NB4 (cell line): ENCODE data around the gene PMAIP1.

Source experiments
- DNase-seq: peaks from one replicate; pipeline ENCODE4 v3.0.0; 2010; ENCODE audit warnings: low read depth
- H3K4me3 ChIP-seq: one replicate; pipeline ENCODE4 v1.5.1; 2011; ENCODE audit warnings: mild to moderate bottlenecking, low read depth, low read length, moderate library complexity
- MYC ChIP-seq: IDR thresholded peaks from 2 replicates; pipeline ENCODE4 v1.6.1; 2011; ENCODE audit warnings: low read depth, low read length
- POLR2A ChIP-seq: IDR thresholded peaks from 2 replicates; pipeline ENCODE4 v1.6.1; 2011; ENCODE audit warnings: mild to moderate bottlenecking; ENCODE audit not compliant: insufficient read length; ENCODE audit errors: extremely low read depth
- TF ChIP-seq, protein P1 (sequence below): IDR thresholded peaks from one replicate; pipeline ENCODE4 v1.5.1; 2012; ENCODE audit warnings: low read depth, low read length
- TF ChIP-seq, protein P2 (sequence below): IDR thresholded peaks from 2 replicates; pipeline ENCODE4 v1.6.1; 2011; ENCODE audit warnings: low read depth, low read length

The PMAIP1 gene

DNA sequence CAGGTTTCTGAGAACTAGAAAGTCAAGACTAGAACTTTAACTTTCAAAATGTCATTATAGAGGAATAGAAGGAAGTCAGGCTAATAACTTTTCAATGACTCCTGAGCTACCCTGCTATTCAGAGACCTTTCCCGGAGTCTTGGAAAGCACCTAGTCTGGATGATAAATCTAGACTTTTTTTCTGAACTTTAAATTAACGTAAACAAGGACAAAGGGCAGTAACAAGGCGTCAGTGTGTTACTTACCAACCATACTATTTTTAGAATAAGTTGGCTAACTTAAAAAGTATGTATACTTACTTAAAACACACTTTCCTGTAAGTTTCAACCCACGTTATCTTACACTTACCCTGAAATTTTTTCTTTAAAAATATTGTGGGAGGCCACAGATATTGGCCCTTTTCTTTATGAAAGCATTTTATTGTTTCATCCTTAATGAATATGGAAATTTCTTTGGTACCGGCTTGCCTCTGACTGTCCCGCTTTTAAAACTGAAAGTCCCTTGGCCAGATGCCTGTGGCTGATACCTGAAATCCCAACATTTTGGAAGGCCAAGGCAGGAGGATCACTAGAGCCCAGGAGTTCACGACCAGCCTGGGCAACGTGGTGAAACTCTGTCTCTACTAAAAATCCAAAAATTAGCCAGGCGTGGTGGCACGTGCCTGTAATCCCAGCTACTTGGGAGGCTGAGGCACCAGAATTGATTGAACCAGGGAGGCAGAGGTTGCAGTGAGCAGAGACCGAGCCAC lies 9.7 kb downstream of the PMAIP1 start:
- no peak for DNase-seq
- TF ChIP-seq, protein P1, sequence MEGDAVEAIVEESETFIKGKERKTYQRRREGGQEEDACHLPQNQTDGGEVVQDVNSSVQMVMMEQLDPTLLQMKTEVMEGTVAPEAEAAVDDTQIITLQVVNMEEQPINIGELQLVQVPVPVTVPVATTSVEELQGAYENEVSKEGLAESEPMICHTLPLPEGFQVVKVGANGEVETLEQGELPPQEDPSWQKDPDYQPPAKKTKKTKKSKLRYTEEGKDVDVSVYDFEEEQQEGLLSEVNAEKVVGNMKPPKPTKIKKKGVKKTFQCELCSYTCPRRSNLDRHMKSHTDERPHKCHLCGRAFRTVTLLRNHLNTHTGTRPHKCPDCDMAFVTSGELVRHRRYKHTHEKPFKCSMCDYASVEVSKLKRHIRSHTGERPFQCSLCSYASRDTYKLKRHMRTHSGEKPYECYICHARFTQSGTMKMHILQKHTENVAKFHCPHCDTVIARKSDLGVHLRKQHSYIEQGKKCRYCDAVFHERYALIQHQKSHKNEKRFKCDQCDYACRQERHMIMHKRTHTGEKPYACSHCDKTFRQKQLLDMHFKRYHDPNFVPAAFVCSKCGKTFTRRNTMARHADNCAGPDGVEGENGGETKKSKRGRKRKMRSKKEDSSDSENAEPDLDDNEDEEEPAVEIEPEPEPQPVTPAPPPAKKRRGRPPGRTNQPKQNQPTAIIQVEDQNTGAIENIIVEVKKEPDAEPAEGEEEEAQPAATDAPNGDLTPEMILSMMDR: no peak
- no peak for TF ChIP-seq POLR2A
- no peak for TF ChIP-seq MYC
- TF ChIP-seq, protein P2, sequence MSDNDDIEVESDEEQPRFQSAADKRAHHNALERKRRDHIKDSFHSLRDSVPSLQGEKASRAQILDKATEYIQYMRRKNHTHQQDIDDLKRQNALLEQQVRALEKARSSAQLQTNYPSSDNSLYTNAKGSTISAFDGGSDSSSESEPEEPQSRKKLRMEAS: no peak
- H3K4me3 ChIP-seq: no peak overlapping the region

DNA sequence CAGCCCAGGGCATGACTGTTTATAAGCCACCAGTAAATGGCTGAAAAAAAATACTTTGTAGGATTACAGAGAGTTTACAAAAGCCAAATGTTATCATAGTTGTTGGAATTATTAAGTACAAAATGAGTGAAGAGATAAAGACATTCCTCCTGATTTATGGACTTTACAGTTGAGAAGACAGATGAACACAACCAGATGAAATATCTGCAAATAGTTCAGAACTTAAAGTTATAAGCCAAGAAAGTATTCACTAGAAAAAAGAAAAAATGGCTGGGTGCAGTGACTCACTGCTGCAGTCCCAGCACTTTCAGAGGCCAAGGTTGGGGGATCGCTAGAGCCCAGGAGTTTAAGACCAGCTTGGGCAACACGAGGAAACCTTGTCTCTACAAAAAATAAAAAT lies 11.2 kb downstream of the PMAIP1 start:
- H3K4me3 ChIP-seq: no peak overlapping the region
- TF ChIP-seq MYC: no peak
- TF ChIP-seq, protein P1: no peak
- TF ChIP-seq POLR2A: no peak
- TF ChIP-seq, protein P2: no peak
- peak; percentile 32 for DNase-seq

DNA sequence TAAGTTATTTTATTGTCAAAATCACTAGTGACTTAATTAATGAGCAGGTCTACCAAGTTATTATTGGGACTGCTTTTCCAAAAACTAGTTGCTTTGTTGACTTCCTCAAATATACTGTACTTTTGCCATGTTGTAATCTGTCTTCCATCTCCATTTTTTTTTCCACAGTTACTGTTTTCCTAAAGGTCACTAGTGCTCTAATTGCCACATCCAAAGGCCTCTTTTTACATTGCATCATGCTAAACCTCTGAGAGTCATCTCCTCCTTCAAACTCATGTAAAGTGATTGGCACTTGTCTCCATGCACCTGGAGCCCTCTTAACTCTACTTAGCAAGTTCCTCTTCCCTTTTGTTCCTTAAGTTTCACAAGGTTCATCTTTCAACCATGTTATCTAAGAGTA lies 11.8 kb downstream of the PMAIP1 start:
- H3K4me3 ChIP-seq: no peak overlapping the region
- peak; percentile 91 for DNase-seq
- TF ChIP-seq POLR2A (no peak), MYC (no peak)
- TF ChIP-seq, protein P1: no peak
- TF ChIP-seq, protein P2: no peak

DNA sequence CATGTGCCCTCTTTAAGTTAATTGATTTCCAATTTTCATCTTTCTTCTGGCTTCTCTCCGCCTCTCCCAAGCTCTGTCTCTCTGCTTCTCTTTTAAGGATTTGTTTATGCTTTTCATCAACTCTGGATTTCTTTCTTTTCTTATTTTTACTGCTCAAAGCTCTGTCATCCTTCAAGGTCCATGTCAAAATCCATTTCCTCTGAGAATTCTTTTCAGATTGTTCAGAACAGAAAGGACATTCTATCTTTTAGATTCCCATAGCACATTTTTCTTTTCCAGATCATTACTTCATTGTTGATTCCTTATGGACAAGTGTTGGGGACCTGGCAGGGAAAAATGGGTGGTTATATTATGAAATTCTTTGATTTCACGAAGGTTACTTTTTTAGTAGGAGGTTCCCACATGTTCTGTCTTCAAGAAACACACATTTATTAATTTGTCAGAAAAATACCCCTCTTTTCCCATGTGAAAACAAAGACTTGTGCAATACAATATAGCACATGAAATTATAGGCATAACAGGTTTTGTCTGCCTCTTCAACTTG lies 12.3 kb downstream of the PMAIP1 start:
- DNase-seq: no peak
- H3K4me3 ChIP-seq: no peak overlapping the region
- TF ChIP-seq, protein P1: no peak
- TF ChIP-seq, protein P2: no peak
- no peak for TF ChIP-seq POLR2A
- no peak for TF ChIP-seq MYC

DNA sequence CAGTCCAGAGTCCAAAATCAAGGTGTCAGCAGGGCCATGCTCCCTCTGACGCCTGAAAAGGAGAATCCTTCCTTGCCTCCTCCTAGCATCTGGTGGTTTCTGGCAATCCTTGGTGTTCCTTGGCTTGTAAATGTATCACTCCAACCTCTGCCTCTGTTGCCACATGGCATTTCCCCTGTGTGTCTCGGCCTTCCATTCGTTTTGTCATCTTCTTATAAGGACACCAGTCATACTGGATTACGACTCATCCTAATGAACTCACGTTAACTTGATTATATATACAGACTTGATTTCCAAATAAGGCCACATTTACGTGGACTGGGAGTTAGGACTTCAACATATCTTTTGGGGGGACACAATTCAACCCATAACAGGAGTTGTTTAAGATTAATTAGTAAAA lies 15.8 kb downstream of the PMAIP1 start:
- DNase-seq: no peak
- H3K4me3 ChIP-seq: no peak overlapping the region
- TF ChIP-seq MYC: no peak
- TF ChIP-seq, protein P2: no peak
- TF ChIP-seq POLR2A: no peak
- TF ChIP-seq, protein P1: no peak

DNA sequence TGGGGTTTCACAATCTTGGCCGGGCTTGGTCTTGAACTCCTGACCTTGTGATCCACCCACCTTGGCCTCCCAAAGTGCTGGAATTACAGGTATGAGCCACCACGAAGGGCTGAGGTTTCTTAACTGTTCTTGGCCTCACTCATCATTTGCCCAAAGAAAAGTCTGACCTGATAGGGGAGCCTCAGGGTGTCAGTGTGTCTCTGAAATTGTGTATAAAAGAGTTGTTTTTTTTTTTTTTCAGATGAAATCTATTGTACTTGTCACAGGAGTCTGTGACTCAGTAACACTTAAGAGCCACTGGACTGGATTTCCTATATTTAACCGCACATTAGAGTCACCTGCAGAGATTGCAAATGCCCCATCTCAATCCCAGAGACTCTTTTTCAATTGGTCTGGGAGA lies 16.9 kb downstream of the PMAIP1 start:
- H3K4me3 ChIP-seq: no peak overlapping the region
- DNase-seq: no peak

More for the DNA sequence above, 16.9 kb downstream of the PMAIP1 start:
- TF ChIP-seq, protein P1: no peak
- TF ChIP-seq, protein P2: no peak
- no peak for TF ChIP-seq POLR2A
- no peak for TF ChIP-seq MYC
